Tibial nerve (tissue), 3 donors: Measurements from ENCODE around the gene MADD.

Source experiments
- POLR2A ChIP-seq, 2 donors: fragments of 450-650 bp; IDR thresholded peaks; one replicate each; pipeline ENCODE4 v1.6.1; 2017; ENCODE audit warnings: antibody characterized with exemption in 2 of 2, mild to moderate bottlenecking in 2 of 2, moderate library complexity in 2 of 2
- TF ChIP-seq, protein P1 (sequence below), 5 experiments: fragments of 200-600 bp in 3 of 5; fragments of 450-650 bp in 2 of 5; sonication (generic) in 3 of 5; IDR thresholded peaks; one replicate each; pipeline ENCODE4 v1.5.1; 2016 to 2019; ENCODE audit warnings: antibody characterized with exemption in 5 of 5, mild to moderate bottlenecking in 3 of 5, moderate library complexity in 2 of 5

DNA sequence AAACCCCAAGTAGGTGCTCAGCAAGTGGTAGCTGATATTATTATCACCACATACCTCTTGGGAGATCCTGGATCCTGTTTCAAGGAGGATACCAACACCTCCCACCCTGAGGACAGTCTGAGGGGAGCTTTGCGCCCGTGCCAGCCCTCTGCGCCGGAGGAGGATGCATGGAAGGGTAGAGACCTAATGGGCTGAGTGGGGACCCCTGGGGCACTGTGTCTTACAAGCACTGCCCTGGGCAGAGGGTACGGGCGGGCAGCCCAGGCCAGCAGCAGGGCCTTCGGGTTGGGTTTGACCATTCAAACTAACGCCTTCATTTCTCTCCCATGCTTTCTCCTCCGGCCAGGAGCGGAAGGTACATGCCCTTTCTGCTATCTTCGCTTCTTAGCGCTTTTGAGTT, 56.3 kb downstream of the MADD start:
- TF ChIP-seq, protein P1, sequence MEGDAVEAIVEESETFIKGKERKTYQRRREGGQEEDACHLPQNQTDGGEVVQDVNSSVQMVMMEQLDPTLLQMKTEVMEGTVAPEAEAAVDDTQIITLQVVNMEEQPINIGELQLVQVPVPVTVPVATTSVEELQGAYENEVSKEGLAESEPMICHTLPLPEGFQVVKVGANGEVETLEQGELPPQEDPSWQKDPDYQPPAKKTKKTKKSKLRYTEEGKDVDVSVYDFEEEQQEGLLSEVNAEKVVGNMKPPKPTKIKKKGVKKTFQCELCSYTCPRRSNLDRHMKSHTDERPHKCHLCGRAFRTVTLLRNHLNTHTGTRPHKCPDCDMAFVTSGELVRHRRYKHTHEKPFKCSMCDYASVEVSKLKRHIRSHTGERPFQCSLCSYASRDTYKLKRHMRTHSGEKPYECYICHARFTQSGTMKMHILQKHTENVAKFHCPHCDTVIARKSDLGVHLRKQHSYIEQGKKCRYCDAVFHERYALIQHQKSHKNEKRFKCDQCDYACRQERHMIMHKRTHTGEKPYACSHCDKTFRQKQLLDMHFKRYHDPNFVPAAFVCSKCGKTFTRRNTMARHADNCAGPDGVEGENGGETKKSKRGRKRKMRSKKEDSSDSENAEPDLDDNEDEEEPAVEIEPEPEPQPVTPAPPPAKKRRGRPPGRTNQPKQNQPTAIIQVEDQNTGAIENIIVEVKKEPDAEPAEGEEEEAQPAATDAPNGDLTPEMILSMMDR (IDR thresholded peaks at IDR 0.05) = no peak
- TF ChIP-seq POLR2A (IDR thresholded peaks at IDR 0.05) = no peak
